Smooth muscle cell (in vitro differentiated cells): ENCODE data around the gene KLC4. TPM values are rescaled to one million over a fixed set of nuclear protein-coding genes. Genes with fewer than 3 reads are reported as not detected.
A peak's percentile ranks its signal among the peaks of the same experiment; 100 is the strongest.

ENCODE experiments used
- DNase-seq: peaks from one replicate; lab custom pipeline; 2025; ENCODE audit not compliant: unreplicated experiment; lab: John Stamatoyannopoulos, UW
- H2AFZ ChIP-seq: fragments of 200-600 bp; sonication (generic); 2 replicates; pipeline ENCODE4 v1.6.0; 2016; ENCODE audit warnings: antibody characterized with exemption, low read depth, mild to moderate bottlenecking
- H3F3A ChIP-seq: fragments of 200-600 bp; sonication (generic); 2 replicates; pipeline ENCODE4 v1.6.0; 2017; ENCODE audit warnings: antibody characterized with exemption, low read depth
- H3K27ac ChIP-seq: fragments of 200-600 bp; sonication (generic); 2 replicates; pipeline ENCODE4 v1.5.1; 2016; ENCODE audit warnings: low read depth, mild to moderate bottlenecking
- H3K27me3 ChIP-seq: fragments of 200-600 bp; sonication (generic); 2 replicates; pipeline ENCODE4 v1.6.1; 2016; ENCODE audit warnings: low read depth, mild to moderate bottlenecking
- H3K36me3 ChIP-seq: fragments of 200-600 bp; sonication (generic); 2 replicates; pipeline ENCODE4 v1.5.1; 2016; ENCODE audit warnings: low read depth
- H3K4me1 ChIP-seq: fragments of 200-600 bp; sonication (generic); 2 replicates; pipeline ENCODE4 v1.5.1; 2016; ENCODE audit warnings: low read depth
- H3K4me2 ChIP-seq: fragments of 200-600 bp; sonication (generic); 2 replicates; pipeline ENCODE4 v1.6.0; 2016; ENCODE audit warnings: mild to moderate bottlenecking
- H3K4me3 ChIP-seq: fragments of 200-600 bp; sonication (generic); 2 replicates; pipeline ENCODE4 v1.5.1; 2016; ENCODE audit warnings: mild to moderate bottlenecking
- H3K79me2 ChIP-seq: fragments of 200-600 bp; sonication (generic); 2 replicates; pipeline ENCODE4 v1.6.0; 2016; ENCODE audit warnings: low read depth, mild to moderate bottlenecking
- H3K9ac ChIP-seq: fragments of 200-600 bp; sonication (generic); 2 replicates; pipeline ENCODE4 v1.6.0; 2016; ENCODE audit warnings: low read depth
- H3K9me3 ChIP-seq: fragments of 200-600 bp; sonication (generic); replicated peaks from 2 replicates; pipeline ENCODE4 v1.5.1; 2016; ENCODE audit warnings: low read depth
- H4K20me1 ChIP-seq: fragments of 200-600 bp; sonication (generic); 2 replicates; pipeline ENCODE4 v1.6.0; 2016; ENCODE audit warnings: low read depth
- WGBS: methylation state at CpG from one replicate; pipeline ENCODE4 v1.1.7; 2016; ENCODE audit warnings: low lambda C conversion rate; 5-methylcytosine and 5-hydroxymethylcytosine counted together
- polyA plus RNA-seq: library from polyadenylated mRNA; unstranded; fragments of >200 nt; fragmentation: Nextera tagmentation; extraction: Ambion mirVana; gene quantifications from 2 replicates; pipeline ENCODE4 v1.2.1, GENCODE V29; 2016
- total RNA-seq: library from RNA; depleted of rRNA; stranded (reverse); fragments of >200 nt; gene quantifications from 2 replicates; pipeline ENCODE4 v1.2.3, GENCODE V29; 2014
- TF ChIP-seq, protein P1 (sequence below): fragments of 200-600 bp; sonication (generic); IDR thresholded peaks from 2 replicates; pipeline ENCODE4 v1.5.1; 2017; ENCODE audit warnings: borderline replicate concordance, mild to moderate bottlenecking, antibody characterized with exemption; ENCODE audit not compliant: insufficient read depth, poor library complexity, severe bottlenecking

Gene KLC4
- total and polyA plus RNA-seq, 2 experiments from 2014 or later, result 20.0 to 25.7 TPM

DNA sequence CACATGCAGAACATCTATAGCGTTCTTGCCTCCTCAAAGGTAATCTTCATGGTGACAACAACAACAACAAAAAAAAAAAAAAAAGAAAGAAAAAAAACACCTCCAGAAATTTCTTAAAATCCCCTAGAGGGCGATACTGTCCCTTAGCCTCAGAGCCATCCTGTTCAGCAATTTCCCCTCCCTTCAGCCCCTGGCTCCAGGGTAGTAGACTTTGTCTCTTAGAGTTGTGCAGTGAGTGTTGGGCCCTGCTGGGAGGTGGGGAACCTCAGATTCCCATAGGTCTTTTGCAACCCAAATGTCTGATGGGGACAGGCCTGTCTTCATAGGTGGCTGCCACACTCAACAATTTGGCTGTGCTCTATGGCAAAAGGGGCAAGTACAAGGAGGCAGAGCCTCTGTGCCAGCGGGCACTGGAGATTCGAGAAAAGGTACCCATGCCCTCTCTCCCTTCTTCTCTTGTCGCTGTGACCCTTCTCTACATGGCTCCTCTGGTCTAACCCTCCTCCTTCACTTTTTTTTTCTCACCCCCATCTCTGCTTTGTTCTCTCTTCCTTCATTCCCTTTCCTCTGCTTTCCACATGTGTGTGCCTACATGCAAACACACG lies 10.7 kb downstream of the KLC4 start:
- Histone ChIP-seq H3K9me3 (no peaks in the 10 kb centered on the region), H3K36me3 (no peaks in the 10 kb centered on the region), H3K27me3 (no peaks in the 10 kb centered on the region), H3K9ac (no peak overlapping the region), H3K4me2 (no peak overlapping the region), H3K4me3 (no peak overlapping the region), H3F3A (peaks cover 15% of the 10 kb centered on the region), H4K20me1 (no peaks in the 10 kb centered on the region), H2AFZ (no peak overlapping the region), H3K4me1 (peaks cover 7% of the 10 kb centered on the region), H3K27ac (no peak overlapping the region), H3K79me2 (peaks cover 5% of the 10 kb centered on the region)
- no peak for DNase-seq
- WGBS, result 47% methylated on average over 6 of the region's 6 CpGs
- TF ChIP-seq, protein P1, sequence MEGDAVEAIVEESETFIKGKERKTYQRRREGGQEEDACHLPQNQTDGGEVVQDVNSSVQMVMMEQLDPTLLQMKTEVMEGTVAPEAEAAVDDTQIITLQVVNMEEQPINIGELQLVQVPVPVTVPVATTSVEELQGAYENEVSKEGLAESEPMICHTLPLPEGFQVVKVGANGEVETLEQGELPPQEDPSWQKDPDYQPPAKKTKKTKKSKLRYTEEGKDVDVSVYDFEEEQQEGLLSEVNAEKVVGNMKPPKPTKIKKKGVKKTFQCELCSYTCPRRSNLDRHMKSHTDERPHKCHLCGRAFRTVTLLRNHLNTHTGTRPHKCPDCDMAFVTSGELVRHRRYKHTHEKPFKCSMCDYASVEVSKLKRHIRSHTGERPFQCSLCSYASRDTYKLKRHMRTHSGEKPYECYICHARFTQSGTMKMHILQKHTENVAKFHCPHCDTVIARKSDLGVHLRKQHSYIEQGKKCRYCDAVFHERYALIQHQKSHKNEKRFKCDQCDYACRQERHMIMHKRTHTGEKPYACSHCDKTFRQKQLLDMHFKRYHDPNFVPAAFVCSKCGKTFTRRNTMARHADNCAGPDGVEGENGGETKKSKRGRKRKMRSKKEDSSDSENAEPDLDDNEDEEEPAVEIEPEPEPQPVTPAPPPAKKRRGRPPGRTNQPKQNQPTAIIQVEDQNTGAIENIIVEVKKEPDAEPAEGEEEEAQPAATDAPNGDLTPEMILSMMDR, result peak; percentile 65

DNA sequence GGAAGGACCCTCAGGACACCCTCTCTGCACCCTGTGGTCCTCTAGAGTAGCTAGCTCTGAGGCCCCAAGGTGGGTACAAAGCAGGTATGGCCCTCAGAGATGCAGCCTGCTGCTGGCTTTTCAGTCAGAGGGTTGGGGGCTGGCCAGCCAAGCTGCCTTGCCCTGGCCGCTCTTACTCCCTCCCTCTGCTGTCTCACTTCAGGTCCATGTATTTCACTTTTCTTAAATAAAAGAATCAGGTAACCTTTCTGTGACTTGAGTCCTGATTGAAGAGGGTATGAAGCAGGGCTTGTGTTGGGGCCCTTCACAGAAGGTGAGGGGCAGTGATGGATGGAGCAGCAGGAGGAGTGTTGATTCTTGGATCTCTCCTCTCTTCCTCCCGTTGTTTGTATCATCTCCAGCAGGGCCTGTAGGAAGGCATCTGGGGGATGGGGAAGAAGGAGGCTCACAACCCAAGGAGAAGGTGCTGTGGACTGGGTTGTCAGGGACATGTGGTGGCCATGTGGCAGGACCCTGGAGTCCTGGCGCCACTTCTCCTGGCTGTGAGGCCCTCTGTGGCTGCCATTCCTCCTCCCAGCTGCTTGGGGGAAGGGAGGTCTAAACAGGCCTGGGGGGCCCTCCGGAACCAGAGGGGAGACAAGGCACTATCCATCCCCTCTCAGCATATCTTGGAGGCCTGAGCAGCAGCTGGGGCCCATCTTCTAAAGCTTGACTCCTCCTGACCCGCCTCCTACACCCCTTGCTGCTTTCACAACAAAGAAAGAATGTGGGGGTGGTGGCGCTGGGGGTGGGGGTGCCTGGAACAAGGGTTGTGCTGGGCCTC lies 15.6 kb downstream of the KLC4 start:
- H2AFZ ChIP-seq, result no peak overlapping the region
- DNase-seq, result no peak
- no peaks in the 10 kb centered on the region for H3K9me3 ChIP-seq
- H3K36me3 ChIP-seq, result no peaks in the 10 kb centered on the region
- peak overlapping the region; percentile 97 for H3K4me2 ChIP-seq
- peak overlapping the region; percentile 99 for H3K4me3 ChIP-seq
- H3F3A ChIP-seq, result peaks cover 27% of the 10 kb centered on the region
- H3K79me2 ChIP-seq, result peaks cover 47% of the 10 kb centered on the region
- WGBS, result 42% methylated on average over 5 of the region's 6 CpGs
- peaks cover 33% of the 10 kb centered on the region for H4K20me1 ChIP-seq
- peak overlapping the region; percentile 77 for H3K27ac ChIP-seq
- TF ChIP-seq, protein P1, result no peak
- peaks cover 20% of the 10 kb centered on the region for H3K4me1 ChIP-seq
- H3K9ac ChIP-seq, result peak overlapping the region; percentile 5
- no peaks in the 10 kb centered on the region for H3K27me3 ChIP-seq

DNA sequence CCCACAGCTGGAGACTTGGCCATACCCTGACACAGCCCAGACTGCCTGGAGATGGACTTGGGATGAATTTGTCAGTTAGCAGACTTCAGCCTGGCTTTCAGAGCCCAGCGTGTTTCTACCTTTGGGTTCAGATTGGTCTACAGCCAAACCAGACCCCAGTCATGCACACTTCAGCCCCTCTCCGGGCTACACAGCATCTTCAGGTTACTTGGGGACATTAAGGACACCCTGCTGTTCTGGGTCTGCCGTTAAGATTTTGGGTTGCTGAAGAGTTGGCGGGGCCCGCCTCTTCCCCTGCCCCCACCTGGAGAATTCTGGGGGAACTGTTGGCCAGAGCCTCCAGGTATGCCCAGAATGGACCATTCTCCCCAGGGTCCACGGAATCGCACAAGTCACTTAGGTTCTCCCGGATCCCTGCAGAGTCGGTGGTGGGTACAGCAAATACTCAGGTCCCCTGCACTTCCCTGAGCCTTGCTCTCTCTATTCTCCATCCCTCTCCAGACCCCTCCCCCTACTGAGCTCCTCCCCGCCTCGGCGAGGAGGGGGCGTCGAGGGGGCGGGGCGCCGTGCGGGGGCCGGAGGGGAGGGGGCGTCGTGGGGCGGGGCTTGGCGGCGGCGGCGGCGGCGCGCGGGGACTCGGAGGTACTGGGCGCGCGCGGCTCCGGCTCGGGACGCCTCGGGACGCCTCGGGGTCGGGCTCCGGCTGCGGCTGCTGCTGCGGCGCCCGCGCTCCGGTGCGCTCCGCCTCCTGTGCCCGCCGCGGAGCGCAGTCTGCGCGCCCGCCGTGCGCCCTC lies 16.4 kb downstream of the KLC4 start, which contains the start of gene PTK7:
TSS of gene PTK7 (plus strand) at position 645 of the 794 bp plus-strand sequence. CDS start 175 bp downstream, outside the sequence.
- Histone ChIP-seq H3K4me1 (peaks cover 20% of the 10 kb centered on the region), H3K79me2 (peaks cover 50% of the 10 kb centered on the region), H3K4me3 (peak within 1 kb of the TSS; percentile 99), H2AFZ (no peak within 1 kb of the TSS), H3K4me2 (peak within 1 kb of the TSS; percentile 97), H4K20me1 (peaks cover 41% of the 10 kb centered on the region), H3K36me3 (no peaks in the 10 kb centered on the region), H3K9me3 (no peaks in the 10 kb centered on the region), H3F3A (peaks cover 27% of the 10 kb centered on the region), H3K27me3 (no peaks in the 10 kb centered on the region), H3K9ac (peak within 1 kb of the TSS; percentile 95), H3K27ac (peak within 1 kb of the TSS; percentile 97)
- 4% methylated on average over 37 of the region's 60 CpGs for WGBS
- peak; percentile 55 for DNase-seq
- TF ChIP-seq, protein P1, result no peak
